IMR-90 (cell line): ENCODE results near the gene MTTP. TPM values are rescaled to one million over a fixed set of nuclear protein-coding genes. Genes with fewer than 3 reads are reported as not detected.

Source experiments
- ATAC-seq: fragments of 200-7000 bp; cut with Tn5 transposase; 2 replicates; pipeline ENCODE4 v1.9.1; 2020; ENCODE audit warnings: low read depth, mild to moderate bottlenecking, moderate library complexity
- BruUV-seq: library from RNA; stranded (reverse); fragments of 400-500 nt; replicated peaks from 2 replicates; lab custom pipeline; 2021; lab: Mats Ljungman, UMichigan
- CTCF ChIA-PET: fragments of 300-600 bp; formaldehyde crosslinking; extraction: SDS; loops from one replicate; lab custom pipeline; 2021; ENCODE audit warnings: antibody characterized with exemption; lab: Yijun Ruan, JAX
- POLR2A ChIA-PET: fragments of 300-600 bp; sonication (Branson Sonifier 250); formaldehyde crosslinking; loops from one replicate; lab custom pipeline; 2022; ENCODE audit warnings: antibody characterized with exemption; ENCODE audit not compliant: unreplicated experiment; lab: Charles Lee
- DNase-seq: peaks from one replicate; pipeline ENCODE4 v3.0.0; 2013
- H2AFZ ChIP-seq: replicated peaks from 2 replicates; pipeline ENCODE3; 2013; ENCODE audit warnings: low read length, mild to moderate bottlenecking; ENCODE audit not compliant: poor library complexity
- H2AK5ac ChIP-seq: 2 replicates; pipeline ENCODE4 v1.6.1; 2013; ENCODE audit warnings: low read depth, low read length, inconsistent platforms
- H2AK9ac ChIP-seq: replicated peaks from 2 replicates; pipeline ENCODE3; 2013; ENCODE audit warnings: mild to moderate bottlenecking, low read depth, low read length, moderate library complexity; ENCODE audit not compliant: poor library complexity
- H2BK120ac ChIP-seq: 2 replicates; pipeline ENCODE4 v1.6.1; 2013; ENCODE audit warnings: low read depth, low read length, inconsistent platforms
- H2BK15ac ChIP-seq: 3 replicates; pipeline ENCODE4 v1.6.1; 2013; ENCODE audit warnings: low read depth, low read length, inconsistent platforms
- H2BK20ac ChIP-seq: 2 replicates; pipeline ENCODE4 v1.6.1; 2013; ENCODE audit warnings: low read depth, mild to moderate bottlenecking, inconsistent platforms, low read length, moderate library complexity
- H2BK5ac ChIP-seq: 2 replicates; pipeline ENCODE4 v1.6.1; 2013; ENCODE audit warnings: mild to moderate bottlenecking, low read depth, low read length, inconsistent platforms; ENCODE audit not compliant: poor library complexity, severe bottlenecking
- H3K14ac ChIP-seq: replicated peaks from 2 replicates; pipeline ENCODE4 v1.6.1; 2013; ENCODE audit warnings: low read depth, low read length, inconsistent platforms
- H3K18ac ChIP-seq: 2 replicates; pipeline ENCODE4 v1.6.1; 2013; ENCODE audit warnings: low read depth, low read length, control low read depth
- H3K23ac ChIP-seq: 2 replicates; pipeline ENCODE4 v1.6.1; 2013; ENCODE audit warnings: low read depth, low read length, inconsistent platforms
- H3K27ac ChIP-seq: 2 replicates; pipeline ENCODE4 v1.5.1; 2013; ENCODE audit warnings: mild to moderate bottlenecking, control low read depth, low read length; ENCODE audit not compliant: insufficient read depth
- H3K27me3 ChIP-seq: 2 replicates; pipeline ENCODE4 v1.6.1; 2013; ENCODE audit warnings: low read length; ENCODE audit not compliant: control insufficient read depth, insufficient read depth
- H3K36me3 ChIP-seq: 2 replicates; pipeline ENCODE4 v1.6.1; 2013; ENCODE audit warnings: low read length, mixed read lengths; ENCODE audit not compliant: control insufficient read depth, insufficient read depth
- H3K4ac ChIP-seq: 2 replicates; pipeline ENCODE4 v1.6.1; 2013; ENCODE audit warnings: low read depth, low read length, inconsistent platforms
- H3K4me1 ChIP-seq: 2 replicates; pipeline ENCODE4 v1.6.1; 2013; ENCODE audit warnings: low read length, mixed read lengths; ENCODE audit not compliant: control insufficient read depth, insufficient read depth
- H3K4me2 ChIP-seq: 2 replicates; pipeline ENCODE4 v1.6.1; 2013; ENCODE audit warnings: low read depth, mild to moderate bottlenecking, control low read depth, low read length, moderate library complexity
- H3K4me3 ChIP-seq: 2 replicates; pipeline ENCODE4 v1.5.1; 2013; ENCODE audit warnings: low read depth, mild to moderate bottlenecking, control low read depth, low read length, moderate library complexity; ENCODE audit not compliant: insufficient read depth
- H3K56ac ChIP-seq: 2 replicates; pipeline ENCODE4 v1.6.1; 2013; ENCODE audit warnings: low read length, inconsistent platforms; ENCODE audit not compliant: insufficient read depth; ENCODE audit errors: extremely low read depth
- H3K79me1 ChIP-seq, 2 experiments: 2 replicates each; pipeline ENCODE4 v1.6.1; 2013; ENCODE audit warnings: low read length in 2 of 2, inconsistent platforms in 1 of 2, low read depth in 1 of 2
- H3K9ac ChIP-seq: 2 replicates; pipeline ENCODE4 v1.6.1; 2013; ENCODE audit warnings: low read depth, low read length, control low read depth
- H3K9me1 ChIP-seq: 2 replicates; pipeline ENCODE4 v1.6.1; 2013; ENCODE audit warnings: low read length, inconsistent platforms; ENCODE audit not compliant: insufficient read depth
- H3K9me3 ChIP-seq: 2 replicates; pipeline ENCODE4 v1.6.1; 2013; ENCODE audit warnings: low read length; ENCODE audit not compliant: control insufficient read depth, insufficient read depth
- H4K20me1 ChIP-seq: 2 replicates; pipeline ENCODE4 v1.6.1; 2013; ENCODE audit warnings: low read length, inconsistent platforms; ENCODE audit not compliant: insufficient read depth
- H4K5ac ChIP-seq: 2 replicates; pipeline ENCODE4 v1.6.1; 2013; ENCODE audit warnings: mild to moderate bottlenecking, low read depth, low read length, control low read depth
- H4K8ac ChIP-seq, 2 experiments: 2 replicates each; pipeline ENCODE4 v1.6.1; 2013; ENCODE audit warnings: low read depth in 2 of 2, low read length in 2 of 2, control low read depth in 1 of 2, inconsistent platforms in 1 of 2
- H4K91ac ChIP-seq: 2 replicates; pipeline ENCODE4 v1.6.1; 2013; ENCODE audit warnings: low read depth, low read length, inconsistent platforms; ENCODE audit not compliant: insufficient read depth
- FOS ChIP-seq: fragments of 150-350 bp; IDR thresholded peaks from 2 replicates; pipeline ENCODE4 v1.6.1; 2016; ENCODE audit warnings: low read depth, low read length
- WGBS, 2 experiments: methylation state at CpG; one replicate each; pipeline versions ENCODE4 v1.1.5 to v1.1.7; 2013; ENCODE audit warnings: missing lambda C conversion rate in 2 of 2; ENCODE audit not compliant: insufficient read length in 1 of 2; ENCODE audit errors: extremely low coverage in 2 of 2; 5-methylcytosine and 5-hydroxymethylcytosine counted together
- dilution Hi-C: fragments of 300-500 bp; cut with HindIII; formaldehyde crosslinking; loops from one replicate; pipeline ENCODE4 v1.14.3; 2018; ENCODE audit warnings: low sequenced_read_pairs; ENCODE audit not compliant: unreplicated experiment
- in situ Hi-C: fragments of 300-500 bp; cut with MboI; formaldehyde crosslinking; loops from 3 replicates; pipeline ENCODE4 v1.14.3; 2019; ENCODE audit warnings: low sequenced_read_pairs, inconsistent platforms, mixed read lengths
- intact Hi-C: fragments of 100-400 bp; cut with micrococcal nuclease; formaldehyde crosslinking; loops from 2 replicates; pipeline ENCODE4 v1.10.0; 2022
- polyA plus RNA-seq, 3 experiments: library from polyadenylated mRNA; depleted of rRNA; stranded (reverse); fragments of >200 nt; gene quantifications; 2 replicates each; pipeline ENCODE4 v1.2.3, GENCODE V29; 2012; ENCODE audit warnings: low replicate concordance in 1 of 3
- total RNA-seq: library from RNA; depleted of rRNA; stranded (reverse); fragments of >200 nt; gene quantifications from 2 replicates; pipeline ENCODE4 v1.2.3, GENCODE V29; 2012

The MTTP gene
- total and polyA plus RNA-seq, 2 of the 4 experiments (the other 2 are of a cell fraction) = under 0.01 to 0.03 TPM

DNA sequence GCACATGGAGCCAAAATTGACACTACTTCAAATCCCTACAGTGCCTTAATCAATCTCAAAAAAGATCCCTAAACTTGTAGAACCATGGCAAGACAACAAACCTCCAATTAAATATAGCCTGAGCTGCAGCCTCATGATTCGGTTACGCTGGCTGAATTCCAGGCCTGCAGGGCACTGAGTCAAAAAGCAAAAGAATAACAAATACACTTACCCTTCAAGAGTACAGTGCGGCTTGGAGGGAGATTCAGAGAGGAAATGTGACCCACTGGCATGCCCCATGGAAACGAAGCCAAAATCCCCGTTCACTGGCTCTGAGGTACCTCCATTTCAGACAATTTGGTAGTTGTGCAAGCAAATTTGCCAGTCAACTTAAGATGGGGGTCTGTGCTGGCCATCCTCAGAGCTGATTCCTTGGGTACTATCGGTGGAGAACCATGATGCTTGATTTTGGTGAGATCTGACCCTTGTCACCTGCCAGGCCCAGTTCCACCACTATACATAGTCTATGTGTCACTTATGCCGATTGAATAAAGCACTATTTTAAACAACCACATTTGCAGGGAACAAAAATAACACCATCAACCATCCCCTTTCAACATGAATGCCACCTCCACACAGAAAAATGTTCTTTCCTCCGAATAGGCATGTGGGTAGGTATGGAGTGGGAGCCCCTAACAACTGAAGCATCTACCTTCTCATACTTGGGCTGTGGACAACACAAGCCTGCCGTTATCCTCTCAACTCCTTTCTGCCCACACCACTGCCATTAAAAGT lies 80.9 kb downstream of the MTTP start:
- in situ Hi-C loops (no loop called here), intact Hi-C loops (no loop called here), dilution Hi-C loops (no loop called here)
- Histone ChIP-seq H3K23ac (no peak overlapping the region), H3K27ac (no peak overlapping the region), H3K4me3 (no peak overlapping the region), H3K9ac (no peak overlapping the region), H3K18ac (no peak overlapping the region), H3K9me1 (no peaks in the 10 kb centered on the region), H3K79me1 (no peaks in the 10 kb centered on the region), H3K4me1 (peaks cover 2% of the 10 kb centered on the region; the same call in 1 of the 2 replicates), H2BK20ac (no peak overlapping the region), H4K5ac (no peak overlapping the region), H3K4me2 (0 out of 2 replicates have a peak overlapping the region, but pooled peaks have one; percentile 27), H2AFZ (no peak overlapping the region), H3K27me3 (no peaks in the 10 kb centered on the region), H2AK9ac (no peak overlapping the region), H3K9me3 (no peaks in the 10 kb centered on the region; the same call in 1 of the 2 replicates), H4K20me1 (no peaks in the 10 kb centered on the region), H3K4ac (no peak overlapping the region), H4K91ac (no peak overlapping the region), H4K8ac (no peak overlapping the region), H2BK15ac (no peak overlapping the region), H3K36me3 (no peaks in the 10 kb centered on the region), H2BK5ac (no peak overlapping the region), H3K14ac (no peak overlapping the region), H2BK120ac (no peak overlapping the region), H2AK5ac (no peak overlapping the region), H3K56ac (no peak overlapping the region)
- 5% methylated on average over 3 of the region's 9 CpGs; no CpG with 5 or more reads in 1 of the 2 experiments for WGBS, 2 experiments
- ChIA-PET CTCF (no interaction called here), POLR2A (no interaction called here)
- peak; percentile 68 for ATAC-seq
- no peak for TF ChIP-seq FOS
- DNase-seq = peak; percentile 47
- BruUV-seq = no TSS peak
